Measurements from ENCODE around the gene USP27X.

GRCh38 chrX:49844611-49845010 lies 34.7 kb upstream of the USP27X start:
- TF ChIP-seq CTCF (IDR thresholded peaks at IDR 0.05; ENCODE audit: insufficient read depth, low read depth, low read length) (no peak), EZH2 (IDR thresholded peaks at IDR 0.05; ENCODE audit: insufficient read depth, low read length) (no peak)

All from astrocyte (in vitro differentiated cells and primary cell).